Ammon's horn (tissue), 1 donor: Measurements from ENCODE around the gene DEPP1.

Experiments used
- DNase-seq: peaks from one replicate; pipeline ENCODE4 v3.0.0-alpha.2; 2016; ENCODE audit warnings: low spot score

DEPP1 gene

DNA sequence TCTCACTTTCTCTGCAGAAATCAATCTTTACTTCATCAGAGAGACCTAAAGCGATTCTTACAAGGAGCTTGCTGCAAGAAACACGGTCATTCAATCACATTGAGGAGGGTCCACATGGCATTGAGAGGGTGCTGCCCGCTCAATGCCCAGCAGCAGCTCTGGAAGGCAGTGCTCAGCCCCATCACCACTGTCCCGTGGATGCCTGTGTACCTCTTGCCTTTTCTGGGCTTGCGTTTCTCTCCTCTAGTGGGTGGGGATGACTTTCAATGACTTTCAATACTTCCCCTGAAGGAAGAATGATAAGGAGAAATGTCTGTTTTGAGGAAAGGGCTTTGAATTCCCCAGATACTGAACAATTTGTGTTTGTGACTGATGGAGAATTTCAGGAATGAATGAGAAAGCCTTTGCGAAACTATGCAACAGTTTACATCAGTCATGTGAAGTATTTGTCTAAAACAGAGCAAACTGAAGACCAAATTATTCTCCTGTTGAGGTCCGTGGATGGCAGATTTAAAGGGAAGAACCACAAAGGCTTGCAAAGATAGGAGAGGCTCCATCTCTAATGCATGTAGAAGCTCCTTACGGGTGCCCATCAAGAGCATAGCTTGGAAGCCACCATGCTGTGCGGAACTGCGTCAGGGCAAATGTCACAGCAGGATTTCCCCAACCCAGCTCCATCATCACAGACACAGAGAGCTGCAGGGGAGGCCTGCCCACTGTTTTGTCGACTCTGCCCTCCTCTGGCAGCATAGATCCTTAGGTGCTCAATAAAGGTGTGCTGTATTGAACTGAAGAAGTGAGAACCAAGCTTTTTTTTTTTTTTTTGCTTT, 15.5 kb upstream of the DEPP1 start:
- no peak for DNase-seq

DNA sequence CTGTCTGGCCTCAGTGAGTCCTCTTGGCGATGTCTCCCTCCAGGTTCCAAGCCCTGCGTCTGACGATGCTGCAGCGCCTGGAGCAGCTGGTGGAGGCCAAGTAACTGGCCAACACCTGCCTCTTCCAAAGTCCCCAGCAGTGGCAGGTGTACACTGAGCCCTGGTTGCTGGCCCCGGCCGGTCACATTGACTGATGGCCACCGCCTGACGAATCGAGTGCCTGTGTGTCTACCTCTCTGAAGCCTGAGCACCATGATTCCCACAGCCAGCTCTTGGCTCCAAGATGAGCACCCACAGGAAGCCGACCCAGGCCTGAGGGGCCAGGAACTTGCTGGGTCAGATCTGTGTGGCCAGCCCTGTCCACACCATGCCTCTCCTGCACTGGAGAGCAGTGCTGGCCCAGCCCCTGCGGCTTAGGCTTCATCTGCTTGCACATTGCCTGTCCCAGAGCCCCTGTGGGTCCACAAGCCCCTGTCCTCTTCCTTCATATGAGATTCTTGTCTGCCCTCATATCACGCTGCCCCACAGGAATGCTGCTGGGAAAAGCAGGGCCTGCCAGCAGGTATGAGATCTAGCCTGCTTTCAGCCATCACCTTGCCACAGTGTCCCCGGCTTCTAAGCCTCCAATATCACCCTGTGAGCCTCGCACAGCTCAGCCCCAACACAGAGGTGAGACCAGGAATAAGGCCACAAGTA, 14.8 kb upstream of the DEPP1 start:
- DNase-seq = no peak

DNA sequence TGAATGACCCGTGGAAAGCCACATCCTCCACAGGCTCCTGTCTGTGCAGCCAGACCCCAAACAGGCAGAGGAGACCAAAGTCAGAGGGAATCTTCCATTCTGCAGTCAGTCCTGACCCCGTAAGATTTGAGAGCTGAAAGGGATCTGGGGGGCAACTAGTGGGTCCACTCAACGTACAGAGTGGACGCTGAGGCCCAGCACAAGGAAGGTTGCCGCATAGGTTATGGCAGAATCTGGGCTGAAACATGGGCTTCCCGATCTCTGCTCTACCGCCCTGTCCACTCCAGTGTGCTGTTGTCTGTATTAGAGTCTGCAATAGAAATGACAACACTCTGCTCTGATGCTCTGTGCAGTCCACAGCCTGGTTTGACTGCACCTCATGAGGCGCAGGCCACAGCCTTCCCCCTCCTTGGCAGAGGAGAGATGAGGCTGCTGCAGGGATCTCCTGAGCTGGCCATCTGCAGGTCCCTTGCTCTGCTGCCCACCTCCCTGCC, 14.2 kb upstream of the DEPP1 start:
- DNase-seq = no peak

DNA sequence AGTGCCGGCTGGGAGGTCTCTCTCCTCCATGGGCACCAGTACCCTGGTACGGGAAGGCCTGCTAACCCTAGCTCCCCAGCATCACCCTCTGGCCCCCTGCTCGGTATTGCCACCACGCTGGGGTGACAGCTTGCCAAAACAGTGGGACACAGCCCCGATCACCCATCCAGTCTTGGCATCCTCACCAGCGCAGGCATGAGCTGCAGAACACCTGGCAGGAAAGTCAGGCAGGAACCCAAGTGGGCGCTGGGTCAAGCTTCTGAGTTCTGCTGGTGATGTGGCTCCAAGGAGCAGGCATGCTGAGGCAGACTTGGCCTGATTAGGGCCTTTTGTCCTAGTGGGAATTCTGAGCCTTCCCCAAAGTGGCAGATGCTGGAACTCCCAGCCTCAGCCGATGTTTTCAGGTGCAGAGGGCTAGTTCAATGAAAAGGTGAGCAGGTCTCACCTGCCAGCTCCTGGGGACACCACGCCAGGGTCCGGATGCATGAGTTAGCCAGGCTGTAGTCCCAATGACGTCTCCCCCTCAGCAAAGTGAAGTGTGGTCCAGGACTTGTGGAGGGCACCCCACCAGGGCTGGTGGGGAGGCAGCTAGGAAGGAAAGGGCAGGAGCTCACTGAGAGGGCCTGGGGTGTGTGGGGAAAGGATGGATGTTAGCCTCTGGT, 13.6 kb upstream of the DEPP1 start:
- DNase-seq = no peak

DNA sequence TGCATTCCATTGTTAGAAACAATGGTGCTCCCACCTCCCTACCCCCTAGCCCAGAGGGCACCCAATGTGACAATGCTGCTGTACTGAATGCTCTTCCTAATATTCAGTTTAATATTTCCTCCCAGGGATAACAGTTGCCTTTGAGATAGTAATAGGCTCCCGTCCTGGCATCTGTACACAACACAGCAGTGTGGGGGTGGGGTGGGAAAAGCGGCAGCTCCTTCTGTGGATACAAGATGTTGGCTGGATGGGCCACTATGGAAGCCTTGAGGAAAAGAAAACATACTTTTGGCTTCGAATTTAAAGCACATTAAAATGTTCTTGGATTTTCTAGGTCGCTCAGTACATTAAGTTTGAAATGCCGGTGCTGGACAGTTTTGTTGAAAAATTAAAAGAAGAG, 13.0 kb upstream of the DEPP1 start:
- DNase-seq = no peak

DNA sequence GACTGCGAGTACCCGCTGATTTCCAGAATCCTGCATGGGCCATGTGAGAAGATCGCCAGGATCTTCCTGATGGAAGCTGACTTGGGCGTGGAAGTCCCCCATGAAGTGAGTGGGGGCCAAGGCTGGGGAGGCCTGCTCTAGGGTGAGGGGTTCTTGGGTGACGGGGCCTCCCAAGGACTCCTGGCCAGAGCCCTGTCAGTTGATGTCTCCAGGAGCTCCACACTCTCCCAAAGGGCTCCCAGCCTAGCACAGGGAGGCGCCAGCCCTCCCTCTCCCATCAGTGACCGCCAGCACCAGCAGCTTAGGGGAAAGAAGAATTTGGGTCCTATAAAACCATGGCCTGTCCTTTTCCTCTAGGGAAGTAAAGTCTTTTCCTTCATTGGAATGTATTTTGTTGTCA, 12.4 kb upstream of the DEPP1 start:
- DNase-seq = no peak

DNA sequence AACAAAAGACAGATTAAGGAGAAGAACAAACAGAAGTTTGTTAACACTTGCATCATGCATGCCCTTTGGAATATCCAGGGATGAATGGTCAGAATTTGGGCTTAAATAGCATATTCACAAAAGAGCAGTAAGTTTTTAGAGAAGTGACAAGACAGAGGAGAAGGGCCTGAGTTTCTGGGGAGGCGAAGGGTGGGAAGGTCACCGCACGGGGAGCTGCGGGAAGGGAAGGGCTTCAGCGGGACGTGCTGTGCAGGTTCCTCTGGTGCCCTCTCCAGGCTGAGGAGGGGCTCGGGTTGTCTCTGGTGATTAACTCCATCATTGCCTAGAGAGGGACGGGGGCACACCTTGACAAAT, 11.7 kb upstream of the DEPP1 start:
- DNase-seq = no peak

DNA sequence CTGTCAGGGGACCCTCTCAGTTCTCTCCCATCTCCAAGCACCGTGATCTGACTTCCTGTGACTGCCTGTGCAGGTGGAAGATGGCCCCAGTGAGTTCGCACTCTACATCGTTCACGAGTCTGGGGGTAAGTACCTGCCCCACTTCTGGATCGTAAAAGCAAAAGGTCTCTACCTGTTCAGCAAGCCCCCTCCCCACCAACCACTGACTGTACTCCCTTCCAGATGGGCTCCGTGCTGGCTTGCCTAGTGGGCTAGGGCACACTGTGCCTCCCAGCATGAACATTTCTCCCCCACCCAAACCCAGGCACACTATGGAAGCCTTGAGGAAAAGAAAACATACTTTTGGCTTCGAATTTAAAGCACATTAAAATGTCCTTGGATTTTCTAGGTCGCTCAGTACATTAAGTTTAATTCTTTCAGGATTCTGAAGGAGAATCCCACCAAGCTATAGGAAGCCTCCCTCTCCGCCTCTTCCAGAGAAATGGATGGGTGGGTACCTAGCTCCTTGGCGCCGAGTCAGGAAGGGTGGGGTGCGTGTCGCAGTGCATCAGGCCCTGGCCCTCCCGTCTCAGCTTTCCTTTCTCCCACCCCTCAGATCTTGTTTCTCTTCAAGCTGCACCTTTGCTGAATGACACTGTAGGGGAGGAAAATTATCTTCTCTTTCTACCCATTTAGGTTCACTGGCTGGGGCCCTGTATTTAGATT, 11.1 kb upstream of the DEPP1 start:
- no peak for DNase-seq

DNA sequence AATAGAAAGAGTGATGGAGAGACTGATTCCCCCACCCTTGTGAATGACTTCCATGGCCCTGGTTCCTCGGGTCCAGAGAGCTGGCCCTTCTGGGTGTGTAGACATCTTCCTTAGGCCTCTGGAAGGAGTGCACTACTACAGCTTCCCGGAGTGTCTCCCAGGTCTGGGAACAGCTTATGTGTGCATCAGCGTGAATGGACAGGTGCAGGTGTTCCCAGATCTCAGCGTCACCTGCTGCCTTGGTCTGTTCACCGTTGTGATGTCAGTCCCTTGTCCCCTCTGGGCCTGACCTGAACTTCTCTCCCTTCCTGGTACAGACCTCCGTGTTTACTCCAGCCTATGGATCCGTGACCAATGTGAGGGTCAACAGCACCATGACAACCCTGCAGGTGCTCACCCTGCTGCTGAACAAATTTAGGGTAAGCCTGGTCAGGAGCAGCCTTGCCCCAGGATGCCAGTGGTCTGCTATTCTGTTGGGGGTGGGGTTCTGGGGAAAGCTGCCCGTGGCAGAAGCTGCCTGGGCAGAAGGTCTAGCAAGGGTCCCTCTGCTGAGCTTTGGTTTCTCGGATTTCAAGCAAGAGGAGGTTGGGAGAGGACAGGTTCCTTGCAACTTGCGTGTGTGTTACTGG, 10.5 kb upstream of the DEPP1 start:
- no peak for DNase-seq

DNA sequence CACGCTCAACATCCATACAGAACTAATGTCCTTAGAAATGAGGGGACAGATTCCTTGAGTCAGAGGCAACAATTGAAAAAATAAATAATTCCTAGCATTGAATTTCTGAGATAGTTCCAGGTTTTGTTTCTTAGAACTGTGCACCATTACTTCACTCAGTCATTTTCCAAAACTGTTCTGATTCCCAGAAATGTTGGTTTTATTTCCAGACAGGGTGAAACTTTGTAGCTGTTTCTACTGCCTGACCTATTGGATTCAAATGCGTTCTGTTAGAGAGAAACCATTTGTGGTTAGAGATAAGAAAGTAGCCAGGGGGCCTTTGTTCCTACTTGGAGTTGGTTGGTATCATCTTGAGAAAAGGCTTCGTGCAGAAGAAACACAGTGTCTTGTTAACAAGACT, 8.1 kb upstream of the DEPP1 start:
- DNase-seq = no peak

DNA sequence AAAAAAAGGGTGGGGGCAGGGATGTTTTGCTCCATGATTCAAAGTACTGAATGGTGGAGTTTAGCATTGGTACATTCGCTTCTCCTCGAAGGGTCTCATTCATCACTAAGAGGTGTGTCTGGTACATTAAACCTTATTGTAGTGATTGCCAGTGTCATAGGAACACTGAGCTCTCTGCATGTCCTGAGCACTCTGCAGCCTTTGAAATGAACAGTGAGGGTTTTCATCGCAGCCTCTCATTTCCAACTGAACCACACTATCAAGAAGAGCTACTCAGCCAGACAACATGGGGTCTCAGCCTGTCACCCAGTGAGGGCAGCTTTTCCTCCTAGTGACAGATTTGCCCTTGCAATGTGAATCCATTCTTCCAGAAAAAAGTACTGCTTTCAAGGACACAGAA, 7.6 kb upstream of the DEPP1 start:
- no peak for DNase-seq

DNA sequence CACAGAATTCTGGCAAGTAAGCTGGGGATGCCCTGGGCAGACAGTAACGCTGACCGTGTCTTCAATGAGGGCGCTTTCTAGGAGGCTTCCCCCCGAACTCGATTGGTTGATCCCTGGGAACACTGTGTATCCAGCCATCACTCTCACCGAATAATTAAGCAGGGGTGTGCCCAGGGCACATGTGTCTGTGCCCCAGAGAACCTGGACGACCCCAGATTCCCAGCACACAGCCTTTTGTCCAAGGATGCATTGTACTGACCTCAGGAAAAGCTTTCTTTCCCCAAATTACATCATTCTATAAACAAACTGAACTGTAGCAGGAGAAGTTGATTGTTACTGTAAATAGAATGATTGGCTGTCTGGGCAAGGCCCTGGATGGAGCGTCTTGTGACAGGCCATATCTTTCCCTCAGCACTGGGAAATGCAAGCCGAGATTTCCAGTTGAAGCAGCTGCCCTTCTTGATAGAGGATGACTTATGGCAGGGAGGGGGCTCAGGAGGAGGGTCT, 6.6 kb upstream of the DEPP1 start:
- DNase-seq = no peak

DNA sequence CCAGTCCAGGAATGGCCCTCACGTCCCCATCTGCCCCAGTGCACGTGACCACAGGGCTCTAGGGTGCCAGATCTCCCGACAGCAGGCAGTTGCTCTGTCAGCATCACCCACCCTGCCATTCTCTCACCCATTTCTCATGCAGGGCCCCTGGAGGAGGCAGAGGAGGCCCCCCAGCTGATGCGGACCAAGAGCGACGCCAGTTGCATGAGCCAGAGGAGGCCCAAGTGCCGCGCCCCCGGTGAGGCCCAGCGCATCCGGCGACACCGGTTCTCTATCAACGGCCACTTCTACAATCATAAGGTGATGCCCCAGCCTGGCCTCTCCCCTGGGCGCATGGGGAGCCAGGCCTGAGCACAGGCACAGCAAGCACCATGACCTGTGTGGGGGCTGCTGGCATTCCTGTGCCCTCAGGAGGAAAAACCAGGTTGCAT, 6.1 kb upstream of the DEPP1 start:
- no peak for DNase-seq

DNA sequence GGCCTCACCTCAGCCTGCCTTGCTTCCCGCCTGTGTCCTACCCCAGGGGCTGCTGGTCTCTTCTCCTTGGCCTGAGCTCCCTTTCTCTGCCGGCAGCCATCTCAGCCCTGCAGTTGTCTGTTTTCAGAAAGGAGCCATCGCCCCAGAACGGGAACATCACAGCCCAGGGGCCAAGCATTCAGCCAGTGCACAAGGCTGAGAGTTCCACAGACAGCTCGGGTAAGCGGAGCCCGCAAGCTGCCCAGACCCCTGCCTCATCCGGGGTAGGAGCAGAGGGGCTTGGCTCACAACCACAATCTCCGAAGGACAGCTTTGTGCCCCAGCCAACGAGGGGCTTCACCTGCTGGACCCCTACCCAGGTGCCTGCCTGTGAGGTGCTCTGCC, 5.3 kb upstream of the DEPP1 start:
- DNase-seq = no peak

DNA sequence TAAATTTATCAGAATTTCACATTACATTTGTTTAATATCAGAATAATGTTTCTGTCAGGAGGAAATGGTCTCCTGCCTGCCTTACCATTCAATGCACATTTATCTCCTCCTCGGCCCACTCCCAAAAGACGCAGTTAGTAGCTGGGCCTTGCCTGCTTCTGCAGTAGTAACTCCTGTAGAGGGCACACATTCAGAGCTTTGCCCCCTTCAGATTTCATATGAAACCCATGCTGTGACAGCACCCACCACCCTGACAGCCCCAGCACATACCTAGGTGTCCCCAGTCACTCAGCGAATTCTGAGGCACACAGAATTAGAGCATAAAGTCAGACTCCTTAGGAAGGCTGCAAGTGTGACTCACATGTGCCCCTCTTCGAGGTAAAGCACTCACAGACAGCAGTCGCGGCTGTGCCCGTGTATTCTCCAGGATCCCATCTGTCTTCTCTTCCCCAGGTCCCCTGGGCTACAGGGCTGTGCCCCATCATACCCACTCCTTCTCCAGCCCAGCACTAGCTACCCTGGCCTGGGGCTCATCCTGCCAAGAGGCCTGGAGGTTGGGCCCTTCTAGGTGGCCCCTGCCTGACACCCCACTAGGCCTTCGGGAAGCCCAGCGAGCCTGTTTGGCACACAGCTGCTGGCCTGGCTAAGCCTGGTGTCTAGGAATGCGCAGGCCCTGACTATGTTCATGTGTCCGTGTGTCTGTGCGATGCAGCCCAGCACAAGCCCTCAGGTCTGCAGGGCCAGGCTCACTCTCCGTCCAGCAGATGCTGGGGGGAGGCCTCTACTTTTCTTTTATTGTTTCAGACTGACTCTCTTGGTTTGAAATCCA, 4.7 kb upstream of the DEPP1 start:
- DNase-seq = no peak

DNA sequence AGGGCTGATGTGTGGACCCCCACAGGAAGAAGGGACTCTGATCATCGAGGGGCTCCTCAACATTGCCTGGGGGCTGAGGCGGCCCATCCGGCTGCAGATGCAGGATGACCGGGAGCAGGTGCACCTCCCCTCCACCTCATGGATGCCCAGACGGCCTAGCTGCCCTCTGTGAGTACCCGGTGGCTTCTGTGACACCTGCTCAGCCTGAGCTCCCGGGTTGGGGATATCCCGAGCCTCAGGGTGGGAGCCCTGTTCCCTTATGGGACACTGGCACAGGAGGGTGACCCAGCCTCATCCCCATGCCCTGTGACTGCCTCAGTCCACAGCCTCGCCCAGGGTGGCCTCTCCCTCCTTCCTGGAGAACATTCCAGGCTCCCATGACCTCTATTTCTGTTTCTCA, 3.9 kb upstream of the DEPP1 start:
- no peak for DNase-seq

DNA sequence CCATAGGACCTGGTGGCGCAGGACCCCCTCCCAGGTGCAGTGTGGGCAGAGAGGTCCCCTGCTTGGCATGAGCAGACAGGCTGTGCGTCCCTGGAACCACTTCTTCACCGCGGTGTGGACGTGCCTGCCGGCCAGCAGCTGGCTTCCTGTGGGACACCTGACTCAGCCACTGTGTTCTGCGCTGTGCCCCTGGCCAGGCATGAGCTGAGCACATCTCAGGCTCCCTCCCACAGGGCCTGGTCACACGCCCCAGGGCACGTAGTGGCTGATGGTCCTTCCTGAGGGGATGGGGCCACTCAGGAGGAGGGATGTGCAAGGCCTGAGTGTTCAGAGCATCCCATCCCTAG, 3.5 kb upstream of the DEPP1 start:
- no peak for DNase-seq

DNA sequence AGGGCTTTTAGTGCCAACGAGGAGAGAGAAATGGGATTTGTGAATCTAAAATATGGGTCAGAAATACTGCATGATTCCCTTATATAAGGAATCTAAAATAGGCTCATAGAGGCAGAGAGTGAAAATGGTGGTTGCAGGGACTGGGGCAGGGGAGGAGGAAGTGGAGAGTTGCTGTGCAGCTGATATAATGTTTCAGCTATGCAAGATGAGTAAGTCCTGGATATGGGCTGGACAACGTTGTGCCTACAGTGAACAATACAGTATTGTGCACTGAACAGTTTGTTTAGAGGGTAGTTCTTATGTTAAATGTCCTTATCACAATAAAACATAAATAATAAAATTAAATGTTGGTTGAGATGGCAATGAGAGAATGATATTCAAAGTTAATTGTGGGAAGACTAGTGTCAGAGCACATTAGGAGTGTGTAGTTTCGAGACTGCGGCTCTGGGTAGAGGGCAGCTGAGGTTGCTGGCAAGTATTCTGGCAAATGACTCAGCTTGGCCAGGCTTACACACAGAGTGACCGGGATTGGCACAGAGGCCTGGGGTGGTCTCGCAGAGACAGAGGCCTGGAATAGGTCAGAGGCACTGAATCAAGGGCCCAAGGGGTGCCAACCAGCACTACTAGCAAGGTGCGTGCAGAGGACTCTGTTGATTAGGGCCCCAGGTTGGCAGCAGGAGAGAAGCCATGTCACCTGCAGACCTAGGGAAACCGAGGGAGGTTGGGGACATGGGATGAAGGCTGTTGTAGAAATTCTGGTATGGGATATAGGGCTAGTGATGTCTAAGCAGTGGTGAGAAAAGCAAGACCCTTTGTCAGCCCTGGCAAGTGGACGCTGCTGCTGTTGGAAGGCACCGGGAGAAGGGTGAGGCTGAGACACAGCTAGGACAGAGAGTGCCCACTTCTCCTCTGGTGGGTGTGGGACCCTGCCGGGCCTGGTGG, 2.8 kb upstream of the DEPP1 start:
- DNase-seq = no peak

DNA sequence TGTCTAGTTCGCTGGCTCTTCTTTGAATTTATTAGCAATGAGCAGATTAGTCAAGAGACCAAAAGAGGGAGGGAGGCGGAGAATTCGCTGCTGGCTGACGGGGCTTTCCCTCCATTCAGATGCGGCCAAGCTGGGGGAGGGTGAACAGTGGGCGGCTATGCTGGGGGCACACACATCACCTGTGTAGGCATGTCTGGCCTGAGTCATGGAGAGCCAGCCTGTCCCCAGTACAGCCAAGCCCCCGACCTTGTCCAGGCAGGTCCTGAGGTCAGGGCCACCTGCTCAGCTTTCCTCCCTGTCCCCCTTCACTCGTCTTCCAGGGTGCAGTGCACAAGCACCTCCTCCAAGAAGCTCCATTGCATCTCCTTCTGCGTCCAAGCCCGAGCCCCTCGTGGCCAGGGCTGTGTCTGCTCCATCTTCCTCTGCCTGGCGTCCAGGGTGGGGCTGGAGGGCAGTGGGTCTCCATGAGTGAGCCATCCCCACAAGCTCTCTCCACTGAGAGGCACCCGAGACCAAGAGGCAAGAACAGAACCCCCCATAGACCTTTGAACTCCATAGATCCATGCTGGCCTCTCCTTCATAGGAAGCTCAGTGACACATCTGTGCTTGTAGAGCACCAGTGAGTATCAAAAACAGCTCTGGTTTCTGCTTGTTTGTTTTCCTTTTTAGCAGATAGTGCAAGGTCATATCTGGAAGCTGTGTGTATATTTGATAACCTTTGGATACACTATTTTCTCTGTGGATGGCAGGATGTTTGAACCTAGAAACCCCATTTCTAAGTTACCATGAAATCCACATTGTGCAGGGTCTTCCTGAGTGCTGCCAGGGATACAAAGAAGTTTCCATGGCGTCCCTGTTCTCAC, 1.9 kb upstream of the DEPP1 start:
- no peak for DNase-seq
